KOPT-K1 (cell line): ENCODE measurements around the gene ZWILCH.

Source experiments
- H3K27ac ChIP-seq: fragments of 200-600 bp; sonication (generic); 2 replicates; pipeline ENCODE4 v1.5.1; 2016; ENCODE audit warnings: antibody characterized with exemption, mild to moderate bottlenecking, low read depth, low read length; ENCODE audit not compliant: poor library complexity, severe bottlenecking
- H3K36me3 ChIP-seq: fragments of 200-600 bp; sonication (generic); 2 replicates; pipeline ENCODE4 v1.5.1; 2017; ENCODE audit warnings: antibody characterized with exemption, mild to moderate bottlenecking, low read length, moderate library complexity; ENCODE audit not compliant: insufficient read depth
- H3K9me3 ChIP-seq: fragments of 200-600 bp; sonication (generic); 2 replicates; pipeline ENCODE4 v1.5.1; 2017; ENCODE audit warnings: antibody characterized with exemption, low read length, mild to moderate bottlenecking; ENCODE audit not compliant: insufficient read depth, poor library complexity, severe bottlenecking

ZWILCH gene

DNA sequence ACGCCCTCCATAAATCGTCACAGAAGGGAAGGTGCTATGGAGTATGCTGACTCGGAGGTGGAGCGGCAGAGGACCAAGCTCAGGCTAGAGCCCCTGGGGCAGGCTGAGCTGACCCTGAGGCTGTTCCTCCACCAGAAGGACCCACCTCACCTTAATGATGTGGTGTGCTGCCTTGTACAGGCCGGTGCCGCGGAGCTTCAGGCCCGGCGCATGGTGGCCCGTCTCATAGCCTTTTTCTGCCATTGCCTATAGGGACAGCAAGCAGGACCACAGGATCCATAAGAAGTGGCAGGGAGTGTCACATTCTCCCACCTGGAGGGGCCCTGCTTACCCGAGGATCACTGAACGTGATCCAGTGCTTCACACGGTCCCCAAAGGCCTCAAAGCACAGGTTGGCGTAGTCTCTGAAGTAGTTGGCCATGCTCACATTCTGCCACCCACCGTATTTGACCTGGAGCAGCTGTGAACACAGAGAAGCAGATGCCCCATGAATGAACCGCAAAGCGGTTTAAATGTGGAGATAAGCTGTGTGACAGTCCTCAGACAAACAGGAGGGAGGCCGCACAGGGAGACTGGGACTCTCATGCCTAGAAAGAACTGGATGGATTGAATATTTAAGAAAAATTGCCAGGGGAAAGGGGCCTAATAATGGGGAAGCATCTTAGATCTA is 55.9 kb downstream of the ZWILCH start:
- Histone ChIP-seq H3K9me3 (no peaks in the 10 kb centered on the region), H3K27ac (no peak overlapping the region), H3K36me3 (no peaks in the 10 kb centered on the region)

GRCh38 chr15:66563126-66563525 is 58.0 kb downstream of the ZWILCH start:
- Histone ChIP-seq H3K9me3 (no peaks in the 10 kb centered on the region), H3K27ac (no peak overlapping the region), H3K36me3 (no peaks in the 10 kb centered on the region)

GRCh38 chr15:66563566-66564110 is 58.5 kb downstream of the ZWILCH start:
- Histone ChIP-seq H3K27ac (no peak overlapping the region), H3K36me3 (no peaks in the 10 kb centered on the region), H3K9me3 (no peaks in the 10 kb centered on the region)

GRCh38 chr15:66564136-66565041 is 59.3 kb downstream of the ZWILCH start:
- H3K9me3 ChIP-seq, result no peaks in the 10 kb centered on the region
- H3K27ac ChIP-seq, result no peak overlapping the region
- H3K36me3 ChIP-seq, result no peaks in the 10 kb centered on the region

DNA sequence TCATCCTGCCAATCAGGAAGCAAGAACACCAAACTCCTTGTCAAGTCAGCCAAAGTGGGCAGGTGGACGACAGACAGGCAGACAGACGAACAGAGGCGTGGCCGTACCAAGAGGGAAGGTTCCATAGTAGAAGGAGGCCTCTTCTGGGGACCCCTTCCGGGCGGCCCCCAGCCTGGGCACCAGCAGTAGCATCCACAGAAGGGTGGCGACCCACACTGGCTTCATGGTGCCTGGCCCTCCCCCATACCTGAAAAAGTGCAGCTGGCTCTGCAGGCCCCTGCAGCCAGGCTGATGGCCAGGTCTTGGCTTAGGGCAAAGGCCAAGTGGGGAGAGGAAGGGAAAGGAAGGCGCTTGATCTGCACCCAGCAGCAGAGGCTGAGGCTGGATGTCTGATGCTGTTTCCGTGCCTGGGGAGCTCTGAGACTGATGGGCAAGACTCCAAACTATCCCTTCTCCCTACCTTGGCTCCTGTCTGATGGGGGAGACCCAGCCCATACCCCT is 60.1 kb downstream of the ZWILCH start:
- Histone ChIP-seq H3K36me3 (no peaks in the 10 kb centered on the region), H3K9me3 (no peaks in the 10 kb centered on the region), H3K27ac (no peak overlapping the region)

- Histone ChIP-seq H3K9me3 (no peaks in the 10 kb centered on the region), H3K36me3 (no peaks in the 10 kb centered on the region), H3K27ac (no peak within 1 kb of the TSS)
Measured at GRCh38 chr15:66565741-66566144, 60.6 kb downstream of the ZWILCH start, which contains the start of gene LCTL. TSS of gene LCTL (minus strand) at chr15:66565998. CDS start at chr15:66565365, 633 bp downstream.

DNA sequence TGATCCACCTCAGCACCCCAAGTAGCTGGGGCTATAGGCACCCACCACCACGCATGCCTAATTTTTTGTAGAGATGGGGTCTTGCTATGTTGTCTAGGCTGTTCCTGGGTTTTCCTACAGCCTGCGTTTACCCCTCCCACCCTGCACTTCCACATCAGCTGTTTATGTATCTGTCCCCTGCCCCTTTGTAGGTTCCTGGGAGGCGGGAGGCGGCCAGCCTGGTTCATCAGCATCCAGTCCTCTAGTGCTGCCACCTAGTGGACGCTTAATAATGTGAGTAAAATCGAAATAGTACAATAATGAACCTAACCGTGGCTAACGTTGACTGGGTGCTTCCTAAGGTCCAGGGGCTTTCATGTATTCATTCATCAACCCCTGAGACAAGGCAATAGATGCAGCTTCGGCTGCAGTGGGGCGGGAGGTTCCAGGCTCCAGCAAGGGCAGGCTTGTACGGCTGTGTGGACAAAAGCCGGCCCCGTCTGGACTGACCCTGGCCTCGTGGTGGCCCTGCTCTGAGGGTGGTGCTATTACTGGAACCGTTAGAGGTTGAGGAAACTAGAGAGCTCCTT is 61.9 kb downstream of the ZWILCH start:
- Histone ChIP-seq H3K36me3 (no peaks in the 10 kb centered on the region), H3K27ac (no peak overlapping the region), H3K9me3 (no peaks in the 10 kb centered on the region)

- Histone ChIP-seq H3K27ac (no peak overlapping the region), H3K36me3 (no peaks in the 10 kb centered on the region), H3K9me3 (no peaks in the 10 kb centered on the region)
Measured at GRCh38 chr15:66567897-66568296, 62.8 kb downstream of the ZWILCH start.

- H3K27ac ChIP-seq, result no peak overlapping the region
- no peaks in the 10 kb centered on the region for H3K9me3 ChIP-seq
- no peaks in the 10 kb centered on the region for H3K36me3 ChIP-seq
Measured at GRCh38 chr15:66569461-66570137, 64.5 kb downstream of the ZWILCH start.

- no peak overlapping the region for H3K27ac ChIP-seq
- no peaks in the 10 kb centered on the region for H3K36me3 ChIP-seq
- no peaks in the 10 kb centered on the region for H3K9me3 ChIP-seq
Measured at GRCh38 chr15:66570327-66570726, 65.2 kb downstream of the ZWILCH start.

DNA sequence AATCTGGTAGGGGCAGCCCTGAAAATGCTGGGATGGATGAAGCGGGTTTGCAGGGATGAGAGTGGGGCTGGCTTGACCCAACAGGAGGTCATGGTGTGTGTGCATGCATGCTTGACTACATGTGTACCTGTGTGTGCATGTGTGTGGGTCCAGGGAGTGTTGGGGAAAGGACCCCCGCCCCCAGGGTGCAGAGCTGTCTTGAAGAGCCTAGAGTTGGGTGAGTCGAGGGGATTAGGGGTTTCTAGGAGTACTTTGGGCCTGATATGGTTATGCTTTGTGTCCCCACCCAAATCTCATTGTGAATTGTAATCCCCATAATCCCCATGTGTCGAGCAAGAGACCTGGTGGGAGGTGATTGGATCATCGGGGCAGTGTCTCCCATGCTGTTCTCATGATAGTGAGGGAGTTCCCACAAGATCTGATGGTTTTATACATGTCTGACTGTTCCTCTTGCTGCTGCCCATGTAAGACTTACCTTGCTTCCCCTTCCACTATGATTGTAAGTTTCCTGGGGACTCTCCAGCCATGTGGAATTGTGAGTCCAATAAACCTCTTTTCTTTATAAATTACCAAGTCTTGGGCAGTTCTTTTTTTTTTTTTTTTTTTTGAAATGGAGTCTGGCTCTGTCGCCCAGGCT is 65.8 kb downstream of the ZWILCH start:
- H3K9me3 ChIP-seq, result no peaks in the 10 kb centered on the region
- H3K27ac ChIP-seq, result no peak overlapping the region
- H3K36me3 ChIP-seq, result no peaks in the 10 kb centered on the region

DNA sequence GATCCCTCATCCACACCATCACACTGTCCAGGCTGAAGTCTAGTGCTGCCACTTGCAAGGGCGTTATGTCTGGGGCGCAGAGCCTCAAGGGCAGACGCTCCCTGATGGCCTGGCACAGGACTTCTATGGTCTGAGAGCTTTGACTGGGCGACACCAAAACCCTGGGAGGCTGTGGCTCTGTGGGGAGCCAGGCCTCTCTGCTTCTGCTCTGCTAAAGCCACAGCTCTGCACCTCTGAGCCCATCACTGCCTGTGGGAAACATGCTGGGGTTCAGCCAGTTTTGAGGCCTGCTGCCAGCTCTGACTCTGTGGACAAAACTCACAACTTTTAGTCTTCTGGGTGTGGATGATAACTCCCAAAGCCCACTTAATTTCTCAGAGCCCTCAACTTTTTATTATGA is 67.0 kb downstream of the ZWILCH start:
- no peaks in the 10 kb centered on the region for H3K9me3 ChIP-seq
- H3K36me3 ChIP-seq, result no peaks in the 10 kb centered on the region
- no peak overlapping the region for H3K27ac ChIP-seq

DNA sequence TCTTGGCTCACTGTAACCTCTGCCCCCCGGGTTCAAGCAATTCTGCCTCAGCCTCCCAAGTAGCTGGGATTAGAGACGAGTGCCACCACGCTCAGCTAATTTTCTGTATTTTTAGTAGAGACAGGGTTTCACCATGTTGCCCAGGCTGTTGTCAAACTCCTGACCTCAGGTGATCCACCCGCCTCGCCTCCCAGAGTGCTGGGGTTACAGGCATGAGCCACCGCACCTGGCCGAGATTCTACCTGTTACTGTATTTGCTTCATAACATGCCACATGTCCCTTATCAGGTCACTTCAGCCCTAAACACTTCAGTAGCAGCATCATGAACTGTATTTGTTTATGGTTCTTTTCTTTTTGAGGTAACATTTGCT is 68.2 kb downstream of the ZWILCH start:
- Histone ChIP-seq H3K36me3 (no peaks in the 10 kb centered on the region), H3K27ac (no peak overlapping the region), H3K9me3 (no peaks in the 10 kb centered on the region)
